IPS-18a (cell line): ENCODE results near the gene GALNTL6.
A peak's percentile ranks its signal among the peaks of the same experiment; 100 is the strongest.
"Not testable (repeated sequence)": the region's sequence is repeated elsewhere in the genome, so short reads cannot be mapped to it uniquely, and the experiment has no call there.

Source experiments
- H3K27ac ChIP-seq: one replicate; pipeline ENCODE4 v1.5.1; 2013; ENCODE audit warnings: low read length
- H3K27me3 ChIP-seq: one replicate; pipeline ENCODE4 v1.6.1; 2013; ENCODE audit warnings: mild to moderate bottlenecking, low read length; ENCODE audit not compliant: control insufficient read depth, insufficient read depth
- H3K36me3 ChIP-seq: one replicate; pipeline ENCODE4 v1.6.1; 2013; ENCODE audit warnings: low read depth, low read length; ENCODE audit not compliant: control insufficient read depth
- H3K4me1 ChIP-seq: one replicate; pipeline ENCODE4 v1.6.1; 2013; ENCODE audit warnings: low read depth, low read length; ENCODE audit not compliant: control insufficient read depth
- H3K4me3 ChIP-seq: one replicate; pipeline ENCODE4 v1.5.1; 2013; ENCODE audit warnings: low read length
- H3K9ac ChIP-seq: one replicate; pipeline ENCODE4 v1.6.1; 2013; ENCODE audit warnings: mild to moderate bottlenecking, low read length, moderate library complexity
- H3K9me3 ChIP-seq: one replicate; pipeline ENCODE4 v1.6.1; 2013; ENCODE audit warnings: low read depth, low read length; ENCODE audit not compliant: control insufficient read depth

Gene GALNTL6

DNA sequence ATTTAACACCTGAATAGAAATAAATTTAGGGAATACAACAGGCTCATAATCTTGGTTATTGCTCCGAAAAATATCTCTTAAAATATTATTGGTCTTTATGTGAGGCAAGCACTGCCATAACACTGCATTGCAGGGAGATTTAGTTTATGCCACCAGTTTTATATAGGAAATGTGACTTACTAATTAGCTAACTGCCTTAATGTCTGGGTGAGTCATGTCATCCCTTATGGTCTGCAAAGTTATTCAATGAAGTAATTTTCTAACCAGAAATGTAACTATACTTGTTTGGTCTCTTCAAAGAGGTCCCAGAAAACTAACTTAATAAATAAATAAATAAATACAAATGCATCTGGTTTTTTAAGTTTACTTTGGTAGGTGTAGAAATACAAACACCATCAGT, 597.2 kb downstream of the GALNTL6 start:
- no peak overlapping the region for H3K4me3 ChIP-seq
- no peaks in the 10 kb centered on the region for H3K9me3 ChIP-seq
- no peak overlapping the region for H3K9ac ChIP-seq
- H3K27ac ChIP-seq, result no peak overlapping the region
- no peaks in the 10 kb centered on the region for H3K27me3 ChIP-seq
- H3K4me1 ChIP-seq, result no peaks in the 10 kb centered on the region
- H3K36me3 ChIP-seq, result no peaks in the 10 kb centered on the region

DNA sequence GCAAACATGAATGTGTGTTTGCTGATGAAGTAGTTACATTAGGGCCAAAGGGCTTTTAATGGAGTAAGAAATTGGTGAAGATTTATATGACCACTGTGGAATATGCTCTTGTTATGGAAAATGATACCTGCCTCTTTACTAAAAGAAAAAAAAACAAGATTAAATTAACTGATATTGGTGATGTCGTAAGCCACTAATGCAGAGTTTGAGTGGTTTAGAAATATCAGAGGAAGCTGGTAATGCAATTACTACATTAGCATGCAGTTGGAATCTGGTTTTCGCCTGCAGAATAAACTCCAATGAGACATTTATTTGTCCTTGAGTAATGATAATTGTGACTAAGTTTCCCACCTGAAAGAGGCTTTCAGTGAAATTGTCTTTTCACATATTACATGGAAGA, 597.9 kb downstream of the GALNTL6 start:
- H3K4me3 ChIP-seq, result no peak overlapping the region
- H3K27ac ChIP-seq, result no peak overlapping the region
- no peaks in the 10 kb centered on the region for H3K4me1 ChIP-seq

DNA sequence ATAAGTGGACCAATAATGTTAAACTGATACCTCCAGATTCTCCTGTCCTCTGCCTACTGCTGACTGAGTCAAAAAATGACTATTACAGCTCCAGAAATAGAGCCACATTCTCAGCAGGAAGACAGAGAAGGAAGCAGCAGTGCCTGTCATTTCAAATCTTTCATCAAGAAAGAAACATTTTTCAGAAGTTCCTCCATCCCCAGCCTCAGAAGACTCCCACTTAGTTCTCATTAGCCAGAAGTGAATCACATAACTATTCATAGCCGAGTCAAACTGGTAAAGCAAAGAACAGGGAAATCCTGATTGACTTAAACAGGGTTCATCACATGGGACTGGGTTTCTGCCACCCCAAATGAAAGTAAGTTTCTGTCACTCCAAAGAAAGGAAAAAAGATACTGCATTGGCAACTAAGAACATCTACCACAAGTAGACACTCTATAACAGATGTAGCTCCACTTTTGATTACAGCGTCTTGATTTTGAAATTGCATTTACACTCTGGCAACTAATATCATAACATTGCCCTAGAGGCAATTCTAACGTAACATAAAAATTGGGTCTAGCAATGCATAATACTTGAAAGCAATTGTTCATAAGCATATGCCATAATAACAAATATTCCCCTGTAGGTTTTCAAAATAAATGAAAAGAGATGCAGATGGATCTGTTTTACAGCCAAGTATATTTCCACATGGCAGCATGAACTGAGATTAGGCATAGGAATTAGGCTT, 599.8 kb downstream of the GALNTL6 start:
- Histone ChIP-seq H3K27me3 (no peaks in the 10 kb centered on the region), H3K9me3 (no peaks in the 10 kb centered on the region), H3K36me3 (no peaks in the 10 kb centered on the region), H3K4me1 (no peaks in the 10 kb centered on the region), H3K9ac (no peak overlapping the region), H3K4me3 (no peak overlapping the region), H3K27ac (no peak overlapping the region)

More for the DNA sequence above, 597.9 kb downstream of the GALNTL6 start:
- H3K9ac ChIP-seq, result no peak overlapping the region
- H3K36me3 ChIP-seq, result no peaks in the 10 kb centered on the region
- no peaks in the 10 kb centered on the region for H3K27me3 ChIP-seq
- no peaks in the 10 kb centered on the region for H3K9me3 ChIP-seq

DNA sequence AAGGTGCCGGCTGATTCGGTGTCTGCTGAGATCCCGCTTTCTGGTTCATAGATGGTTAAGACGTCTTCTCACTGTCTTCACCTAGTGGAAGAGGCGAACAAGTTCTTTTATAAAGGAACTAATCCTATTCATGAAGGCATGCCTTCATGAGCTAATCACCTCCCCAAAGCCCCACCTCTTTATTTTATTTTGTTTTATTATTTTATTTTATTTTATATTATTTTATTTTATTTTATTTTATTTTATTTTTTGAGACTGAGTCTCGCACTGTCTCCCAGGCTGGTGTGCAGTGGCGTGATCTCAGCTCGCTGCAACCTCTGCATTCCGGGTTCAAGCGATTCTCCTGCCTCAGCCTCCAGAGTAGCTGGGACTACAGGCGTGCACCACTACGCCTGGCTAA, 615.8 kb downstream of the GALNTL6 start:
- H3K4me1 ChIP-seq, H3K9me3 ChIP-seq, H3K36me3 ChIP-seq, H3K27me3 ChIP-seq, H3K27ac ChIP-seq, H3K4me3 ChIP-seq, H3K9ac ChIP-seq: not testable (repeated sequence)

DNA sequence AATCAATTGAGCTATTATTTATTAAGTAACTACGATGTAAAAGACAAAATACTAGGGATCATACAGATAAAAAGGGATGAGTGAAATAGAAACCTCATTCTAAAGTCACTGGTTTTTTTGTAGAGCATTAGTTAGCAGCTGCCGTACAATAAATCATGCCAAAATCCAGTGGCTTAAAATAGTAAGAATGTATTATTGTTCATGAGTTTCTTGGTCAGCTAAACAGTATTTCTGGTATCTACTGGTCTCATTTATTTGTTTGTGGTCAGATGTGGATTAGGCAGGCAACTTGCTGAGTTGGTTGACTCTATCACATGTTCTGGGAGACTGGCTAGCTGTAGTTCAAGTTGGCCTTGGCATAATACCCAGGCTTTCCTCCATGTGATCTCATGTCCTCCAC, 667.3 kb downstream of the GALNTL6 start:
- Histone ChIP-seq H3K27me3 (no peaks in the 10 kb centered on the region), H3K36me3 (no peaks in the 10 kb centered on the region), H3K9ac (no peak overlapping the region), H3K27ac (no peak overlapping the region), H3K9me3 (no peaks in the 10 kb centered on the region), H3K4me3 (no peak overlapping the region), H3K4me1 (no peaks in the 10 kb centered on the region)

DNA sequence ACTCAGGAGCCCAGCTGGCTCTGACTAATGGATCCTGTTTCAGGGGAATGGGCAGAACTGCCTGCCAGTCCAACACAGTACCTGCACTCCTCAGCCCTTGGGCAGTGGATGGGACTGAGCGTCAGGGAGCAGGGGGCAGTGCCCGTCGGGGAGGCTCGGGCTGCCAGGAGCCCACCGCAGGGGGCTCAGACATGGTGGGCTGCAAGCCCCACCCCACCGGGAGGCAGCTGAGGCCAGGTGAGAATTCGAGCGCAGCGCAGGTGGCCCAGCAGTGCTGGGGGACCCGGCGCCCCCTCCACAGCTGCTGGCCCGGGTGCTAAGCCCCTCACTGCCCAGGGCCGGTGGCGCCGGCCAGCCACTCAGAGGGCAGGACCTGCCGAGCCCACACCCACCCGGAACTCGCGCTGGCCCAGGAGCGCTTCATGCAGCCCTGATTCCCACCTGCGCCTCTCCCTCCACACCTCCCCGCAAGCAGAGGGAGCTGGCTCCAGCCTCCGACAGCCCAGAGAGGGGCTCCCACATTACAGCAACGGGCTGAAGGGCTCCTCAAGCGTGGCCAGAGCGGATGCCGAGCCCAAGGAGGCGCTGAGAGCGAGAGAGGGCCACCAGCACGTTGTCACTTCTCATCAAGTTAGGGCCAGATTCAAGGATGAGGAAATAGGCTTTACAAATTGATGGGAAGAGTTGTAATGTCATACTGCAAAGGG, 668.8 kb downstream of the GALNTL6 start:
- no peaks in the 10 kb centered on the region for H3K27me3 ChIP-seq
- H3K4me1 ChIP-seq, result peaks cover 9% of the 10 kb centered on the region
- no peak overlapping the region for H3K27ac ChIP-seq
- no peak overlapping the region for H3K4me3 ChIP-seq
- H3K36me3 ChIP-seq, result no peaks in the 10 kb centered on the region
- H3K9me3 ChIP-seq, result no peaks in the 10 kb centered on the region
- H3K9ac ChIP-seq, result no peak overlapping the region

DNA sequence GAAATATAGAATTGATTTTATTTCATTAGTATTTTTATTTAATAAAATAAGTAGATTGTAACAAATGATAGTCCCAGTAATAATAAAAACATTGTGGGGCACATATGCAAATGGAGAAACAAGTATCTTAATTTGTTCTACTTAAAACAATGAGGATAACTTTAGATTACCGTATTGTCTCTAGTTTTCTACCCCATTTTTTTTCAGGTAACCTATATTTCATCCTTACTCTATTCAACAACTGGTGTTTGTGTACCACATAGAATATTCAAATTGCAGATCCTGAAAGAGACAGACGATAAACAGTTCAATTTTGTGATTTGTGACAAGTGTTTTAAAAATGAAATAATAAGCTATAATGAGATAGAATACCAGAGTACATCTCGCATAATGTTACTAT, 671.8 kb downstream of the GALNTL6 start:
- H3K27ac ChIP-seq, result no peak overlapping the region
- no peak overlapping the region for H3K9ac ChIP-seq
- H3K27me3 ChIP-seq, result no peaks in the 10 kb centered on the region
- H3K9me3 ChIP-seq, result no peaks in the 10 kb centered on the region
- no peaks in the 10 kb centered on the region for H3K36me3 ChIP-seq
- peaks cover 12% of the 10 kb centered on the region for H3K4me1 ChIP-seq
- no peak overlapping the region for H3K4me3 ChIP-seq

GRCh38 chr4:172486531-172486930, 673.3 kb downstream of the GALNTL6 start:
- no peaks in the 10 kb centered on the region for H3K36me3 ChIP-seq
- peaks cover 13% of the 10 kb centered on the region for H3K4me1 ChIP-seq
- peak overlapping the region; percentile 62 for H3K27ac ChIP-seq
- H3K9me3 ChIP-seq, result no peaks in the 10 kb centered on the region
- H3K9ac ChIP-seq, result no peak overlapping the region
- H3K4me3 ChIP-seq, result no peak overlapping the region
- H3K27me3 ChIP-seq, result no peaks in the 10 kb centered on the region

GRCh38 chr4:172489861-172490260, 676.7 kb downstream of the GALNTL6 start:
- Histone ChIP-seq H3K4me1 (peaks cover 13% of the 10 kb centered on the region), H3K27me3 (no peaks in the 10 kb centered on the region), H3K9ac (no peak overlapping the region), H3K4me3 (no peak overlapping the region), H3K9me3 (no peaks in the 10 kb centered on the region), H3K36me3 (no peaks in the 10 kb centered on the region), H3K27ac (no peak overlapping the region)

DNA sequence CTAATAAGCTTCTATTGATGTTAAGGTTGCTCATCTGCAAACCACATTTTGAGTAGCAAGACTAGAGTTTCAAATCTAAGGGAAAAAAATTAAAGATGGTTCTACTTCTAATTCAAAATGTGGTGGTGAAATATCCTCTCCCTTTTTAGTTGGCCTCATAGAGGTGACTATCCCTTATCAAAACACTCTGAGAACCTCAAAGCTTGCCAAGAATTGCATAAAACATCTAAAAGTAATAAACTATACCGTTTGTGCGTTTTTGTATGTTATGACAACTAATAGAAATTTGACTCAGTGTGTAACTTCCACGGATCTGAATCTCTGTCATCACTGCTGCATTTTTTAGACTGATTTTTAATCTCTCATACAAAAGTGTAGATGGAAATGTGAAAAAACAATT, 682.6 kb downstream of the GALNTL6 start:
- no peak overlapping the region for H3K4me3 ChIP-seq
- no peak overlapping the region for H3K27ac ChIP-seq
- H3K27me3 ChIP-seq, result no peaks in the 10 kb centered on the region
- H3K9ac ChIP-seq, result no peak overlapping the region
- H3K36me3 ChIP-seq, result no peaks in the 10 kb centered on the region
- no peaks in the 10 kb centered on the region for H3K9me3 ChIP-seq
- no peaks in the 10 kb centered on the region for H3K4me1 ChIP-seq

GRCh38 chr4:172497321-172497720, 684.1 kb downstream of the GALNTL6 start:
- H3K4me1 ChIP-seq, result no peaks in the 10 kb centered on the region
- no peaks in the 10 kb centered on the region for H3K27me3 ChIP-seq
- no peak overlapping the region for H3K9ac ChIP-seq
- H3K36me3 ChIP-seq, result no peaks in the 10 kb centered on the region
- no peak overlapping the region for H3K4me3 ChIP-seq
- H3K27ac ChIP-seq, result no peak overlapping the region
- H3K9me3 ChIP-seq, result no peaks in the 10 kb centered on the region

DNA sequence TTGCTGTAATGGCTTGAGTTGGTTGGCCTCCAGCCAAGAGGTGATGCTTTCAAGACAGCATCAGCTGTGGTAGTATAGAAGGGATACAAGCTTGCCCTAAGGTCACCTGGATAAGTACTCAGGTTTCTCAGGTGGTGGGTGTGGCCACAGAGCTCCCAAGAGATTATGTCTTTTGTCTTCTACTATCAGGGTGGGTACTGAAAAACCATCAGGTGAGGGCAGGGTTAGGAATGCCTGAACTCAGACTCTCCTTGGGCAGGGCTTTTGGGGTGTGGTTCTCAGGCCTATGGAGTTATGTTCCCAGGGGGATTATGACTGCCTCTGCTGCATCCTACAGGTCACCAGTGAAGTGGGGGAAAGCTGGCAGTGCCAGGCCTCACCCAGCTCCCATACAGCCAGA, 700.8 kb downstream of the GALNTL6 start:
- no peak overlapping the region for H3K4me3 ChIP-seq
- H3K9ac ChIP-seq, result no peak overlapping the region
- H3K27me3 ChIP-seq, result no peaks in the 10 kb centered on the region
- no peak overlapping the region for H3K27ac ChIP-seq
- H3K36me3 ChIP-seq, result no peaks in the 10 kb centered on the region
- H3K9me3 ChIP-seq, result no peaks in the 10 kb centered on the region
- no peaks in the 10 kb centered on the region for H3K4me1 ChIP-seq
